H1 (cell line): ENCODE results near the gene GAB2. TPM values are rescaled to one million over a fixed set of nuclear protein-coding genes. Genes with fewer than 3 reads are reported as not detected.

Experiments used
- ATF3 ChIP-seq: IDR thresholded peaks from 2 replicates; pipeline ENCODE4 v1.6.1; 2011; ENCODE audit warnings: low read depth, mild to moderate bottlenecking, low read length; ENCODE audit not compliant: insufficient read depth
- CEBPB ChIP-seq: IDR thresholded peaks from 2 replicates; pipeline ENCODE4 v1.6.1; 2012; ENCODE audit warnings: low read depth, low read length
- polyA plus RNA-seq, 7 experiments: library from polyadenylated mRNA; depleted of rRNA in 3 of 7; stranded (reverse) in 5 of 7; unstranded in 2 of 7; fragments of >200 nt in 5 of 7; fragments of 200-250 nt in 2 of 7; gene quantifications; 1 replicate in 5 of 7; 2 replicates in 1 of 7; 4 replicates in 1 of 7; pipeline versions ENCODE4 v1.2.1 to v1.2.3, GENCODE V29; 2011 to 2013; ENCODE audit warnings: missing spikeins in 2 of 7, mixed read lengths in 2 of 7
- total RNA-seq: library from RNA; stranded (reverse); fragmentation: NEBNext Ultra II Directional; extraction: Animal tissue kit (Norgen Biotek cat#: 25700); gene quantifications from 2 replicates; pipeline ENCODE4 v1.2.1, GENCODE V29; 2021
- TF ChIP-seq, protein P1 (sequence below): fragments of 300-600 bp; sonication (generic); IDR thresholded peaks from 2 replicates; pipeline ENCODE4 v1.7.1; 2012; ENCODE audit warnings: low read length, moderate library complexity, mild to moderate bottlenecking, inconsistent platforms; ENCODE audit not compliant: insufficient replicate concordance

The GAB2 gene
- total and polyA plus RNA-seq, 2 of the 8 experiments (the other 6 are each of a cell fraction or from before 2014, with no cell fraction given) = 6.3 to 14.0 TPM

GRCh38 chr11:78349114-78349513, 68.5 kb downstream of the GAB2 start (continued):
- TF ChIP-seq, protein P1, sequence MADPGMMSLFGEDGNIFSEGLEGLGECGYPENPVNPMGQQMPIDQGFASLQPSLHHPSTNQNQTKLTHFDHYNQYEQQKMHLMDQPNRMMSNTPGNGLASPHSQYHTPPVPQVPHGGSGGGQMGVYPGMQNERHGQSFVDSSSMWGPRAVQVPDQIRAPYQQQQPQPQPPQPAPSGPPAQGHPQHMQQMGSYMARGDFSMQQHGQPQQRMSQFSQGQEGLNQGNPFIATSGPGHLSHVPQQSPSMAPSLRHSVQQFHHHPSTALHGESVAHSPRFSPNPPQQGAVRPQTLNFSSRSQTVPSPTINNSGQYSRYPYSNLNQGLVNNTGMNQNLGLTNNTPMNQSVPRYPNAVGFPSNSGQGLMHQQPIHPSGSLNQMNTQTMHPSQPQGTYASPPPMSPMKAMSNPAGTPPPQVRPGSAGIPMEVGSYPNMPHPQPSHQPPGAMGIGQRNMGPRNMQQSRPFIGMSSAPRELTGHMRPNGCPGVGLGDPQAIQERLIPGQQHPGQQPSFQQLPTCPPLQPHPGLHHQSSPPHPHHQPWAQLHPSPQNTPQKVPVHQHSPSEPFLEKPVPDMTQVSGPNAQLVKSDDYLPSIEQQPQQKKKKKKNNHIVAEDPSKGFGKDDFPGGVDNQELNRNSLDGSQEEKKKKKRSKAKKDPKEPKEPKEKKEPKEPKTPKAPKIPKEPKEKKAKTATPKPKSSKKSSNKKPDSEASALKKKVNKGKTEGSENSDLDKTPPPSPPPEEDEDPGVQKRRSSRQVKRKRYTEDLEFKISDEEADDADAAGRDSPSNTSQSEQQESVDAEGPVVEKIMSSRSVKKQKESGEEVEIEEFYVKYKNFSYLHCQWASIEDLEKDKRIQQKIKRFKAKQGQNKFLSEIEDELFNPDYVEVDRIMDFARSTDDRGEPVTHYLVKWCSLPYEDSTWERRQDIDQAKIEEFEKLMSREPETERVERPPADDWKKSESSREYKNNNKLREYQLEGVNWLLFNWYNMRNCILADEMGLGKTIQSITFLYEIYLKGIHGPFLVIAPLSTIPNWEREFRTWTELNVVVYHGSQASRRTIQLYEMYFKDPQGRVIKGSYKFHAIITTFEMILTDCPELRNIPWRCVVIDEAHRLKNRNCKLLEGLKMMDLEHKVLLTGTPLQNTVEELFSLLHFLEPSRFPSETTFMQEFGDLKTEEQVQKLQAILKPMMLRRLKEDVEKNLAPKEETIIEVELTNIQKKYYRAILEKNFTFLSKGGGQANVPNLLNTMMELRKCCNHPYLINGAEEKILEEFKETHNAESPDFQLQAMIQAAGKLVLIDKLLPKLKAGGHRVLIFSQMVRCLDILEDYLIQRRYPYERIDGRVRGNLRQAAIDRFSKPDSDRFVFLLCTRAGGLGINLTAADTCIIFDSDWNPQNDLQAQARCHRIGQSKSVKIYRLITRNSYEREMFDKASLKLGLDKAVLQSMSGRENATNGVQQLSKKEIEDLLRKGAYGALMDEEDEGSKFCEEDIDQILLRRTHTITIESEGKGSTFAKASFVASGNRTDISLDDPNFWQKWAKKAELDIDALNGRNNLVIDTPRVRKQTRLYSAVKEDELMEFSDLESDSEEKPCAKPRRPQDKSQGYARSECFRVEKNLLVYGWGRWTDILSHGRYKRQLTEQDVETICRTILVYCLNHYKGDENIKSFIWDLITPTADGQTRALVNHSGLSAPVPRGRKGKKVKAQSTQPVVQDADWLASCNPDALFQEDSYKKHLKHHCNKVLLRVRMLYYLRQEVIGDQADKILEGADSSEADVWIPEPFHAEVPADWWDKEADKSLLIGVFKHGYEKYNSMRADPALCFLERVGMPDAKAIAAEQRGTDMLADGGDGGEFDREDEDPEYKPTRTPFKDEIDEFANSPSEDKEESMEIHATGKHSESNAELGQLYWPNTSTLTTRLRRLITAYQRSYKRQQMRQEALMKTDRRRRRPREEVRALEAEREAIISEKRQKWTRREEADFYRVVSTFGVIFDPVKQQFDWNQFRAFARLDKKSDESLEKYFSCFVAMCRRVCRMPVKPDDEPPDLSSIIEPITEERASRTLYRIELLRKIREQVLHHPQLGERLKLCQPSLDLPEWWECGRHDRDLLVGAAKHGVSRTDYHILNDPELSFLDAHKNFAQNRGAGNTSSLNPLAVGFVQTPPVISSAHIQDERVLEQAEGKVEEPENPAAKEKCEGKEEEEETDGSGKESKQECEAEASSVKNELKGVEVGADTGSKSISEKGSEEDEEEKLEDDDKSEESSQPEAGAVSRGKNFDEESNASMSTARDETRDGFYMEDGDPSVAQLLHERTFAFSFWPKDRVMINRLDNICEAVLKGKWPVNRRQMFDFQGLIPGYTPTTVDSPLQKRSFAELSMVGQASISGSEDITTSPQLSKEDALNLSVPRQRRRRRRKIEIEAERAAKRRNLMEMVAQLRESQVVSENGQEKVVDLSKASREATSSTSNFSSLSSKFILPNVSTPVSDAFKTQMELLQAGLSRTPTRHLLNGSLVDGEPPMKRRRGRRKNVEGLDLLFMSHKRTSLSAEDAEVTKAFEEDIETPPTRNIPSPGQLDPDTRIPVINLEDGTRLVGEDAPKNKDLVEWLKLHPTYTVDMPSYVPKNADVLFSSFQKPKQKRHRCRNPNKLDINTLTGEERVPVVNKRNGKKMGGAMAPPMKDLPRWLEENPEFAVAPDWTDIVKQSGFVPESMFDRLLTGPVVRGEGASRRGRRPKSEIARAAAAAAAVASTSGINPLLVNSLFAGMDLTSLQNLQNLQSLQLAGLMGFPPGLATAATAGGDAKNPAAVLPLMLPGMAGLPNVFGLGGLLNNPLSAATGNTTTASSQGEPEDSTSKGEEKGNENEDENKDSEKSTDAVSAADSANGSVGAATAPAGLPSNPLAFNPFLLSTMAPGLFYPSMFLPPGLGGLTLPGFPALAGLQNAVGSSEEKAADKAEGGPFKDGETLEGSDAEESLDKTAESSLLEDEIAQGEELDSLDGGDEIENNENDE = no peak
- TF ChIP-seq ATF3 (no peak), CEBPB (no peak)
